OCI-LY7 (cell line): ENCODE data around the gene CHKA. TPM values are rescaled to one million over a fixed set of nuclear protein-coding genes. Genes with fewer than 3 reads are reported as not detected.

Experiments
- BruUV-seq: library from RNA; stranded (reverse); fragments of 400-500 nt; replicated peaks from 2 replicates; lab custom pipeline; 2021; lab: Mats Ljungman, UMichigan
- CTCF ChIA-PET: fragments of 300-600 bp; sonication (Branson Sonifier 250); formaldehyde crosslinking; loops from one replicate; lab custom pipeline; 2022; ENCODE audit warnings: antibody characterized with exemption; ENCODE audit not compliant: unreplicated experiment; lab: Charles Lee
- POLR2A ChIA-PET: fragments of 300-600 bp; sonication (Branson Sonifier 250); formaldehyde crosslinking; loops from one replicate; lab custom pipeline; 2022; ENCODE audit warnings: antibody characterized with exemption; lab: Charles Lee
- DNase-seq: peaks from one replicate; pipeline ENCODE4 v3.0.0-alpha.2; 2015; ENCODE audit warnings: low spot score
- H2AFZ ChIP-seq: fragments of 200-600 bp; sonication (generic), shearing (Covaris generic); 2 replicates; pipeline ENCODE4 v1.6.1; 2014; ENCODE audit warnings: mild to moderate bottlenecking, antibody characterized with exemption, low read length, moderate library complexity
- H3K27ac ChIP-seq: fragments of 200-600 bp; sonication (generic); 2 replicates; pipeline ENCODE4 v1.5.1; 2014; ENCODE audit warnings: mixed run types, low read depth, mild to moderate bottlenecking, moderate library complexity, low read length, inconsistent platforms; ENCODE audit not compliant: poor library complexity, severe bottlenecking
- H3K36me3 ChIP-seq: fragments of 200-600 bp; sonication (generic); 2 replicates; pipeline ENCODE4 v1.6.1; 2014; ENCODE audit warnings: mild to moderate bottlenecking, antibody characterized with exemption, low read length, moderate library complexity, mixed read lengths; ENCODE audit not compliant: insufficient read depth
- H3K4me1 ChIP-seq: fragments of 200-600 bp; sonication (generic); 2 replicates; pipeline ENCODE4 v1.5.1; 2014; ENCODE audit warnings: mild to moderate bottlenecking, low read length; ENCODE audit not compliant: insufficient read depth, poor library complexity, severe bottlenecking
- H3K4me2 ChIP-seq: fragments of 200-600 bp; sonication (generic); 2 replicates; pipeline ENCODE4 v1.6.1; 2014; ENCODE audit warnings: mild to moderate bottlenecking, low read length
- H3K4me3 ChIP-seq: fragments of 200-600 bp; sonication (generic); 2 replicates; pipeline ENCODE4 v1.5.1; 2014; ENCODE audit warnings: mild to moderate bottlenecking, low read depth, low read length; ENCODE audit not compliant: poor library complexity, severe bottlenecking
- H3K79me2 ChIP-seq: fragments of 200-600 bp; sonication (generic); 2 replicates; pipeline ENCODE4 v1.6.1; 2016; ENCODE audit warnings: low read depth, mild to moderate bottlenecking, low read length, moderate library complexity, mixed read lengths; ENCODE audit not compliant: insufficient read depth
- H3K9me2 ChIP-seq: fragments of 200-600 bp; sonication (generic); 2 replicates; pipeline ENCODE4 v1.6.1; 2016; ENCODE audit warnings: mild to moderate bottlenecking, low read length, mixed read lengths; ENCODE audit not compliant: insufficient read depth
- H3K9me3 ChIP-seq: fragments of 200-600 bp; sonication (generic); 2 replicates; pipeline ENCODE4 v1.6.1; 2014; ENCODE audit warnings: mild to moderate bottlenecking, mixed run types, low read length, mixed read lengths
- H4K20me1 ChIP-seq: fragments of 200-600 bp; sonication (generic); 2 replicates; pipeline ENCODE4 v1.6.1; 2014; ENCODE audit warnings: mild to moderate bottlenecking, antibody characterized with exemption, low read length, moderate library complexity, mixed read lengths; ENCODE audit not compliant: insufficient read depth
- CTCF ChIP-seq: fragments of 200-600 bp; sonication (generic); conservative IDR thresholded peaks from 2 replicates; pipeline ENCODE4 v1.5.1; 2014; ENCODE audit warnings: mild to moderate bottlenecking, antibody characterized with exemption, low read length, moderate library complexity, mixed read lengths
- EZH2phosphoT487 ChIP-seq: fragments of 200-600 bp; sonication (generic); IDR thresholded peaks from 2 replicates; pipeline ENCODE4 v1.6.1; 2018; ENCODE audit warnings: low read depth, borderline replicate concordance, mild to moderate bottlenecking, mixed run types, antibody characterized with exemption, low read length, moderate library complexity, mixed read lengths
- intact Hi-C: fragments of 100-400 bp; cut with micrococcal nuclease; formaldehyde crosslinking; loops from one replicate; pipeline ENCODE4 v1.10.0; 2022; ENCODE audit not compliant: unreplicated experiment
- total RNA-seq, 2 experiments: library from RNA; depleted of rRNA in 1 of 2; stranded (reverse); fragments of >200 nt in 1 of 2; shearing (Covaris generic) in 1 of 2; gene quantifications; 2 replicates each; pipeline ENCODE4 v1.2.3, GENCODE V29; 2014 to 2022

Gene CHKA
- total RNA-seq, 2 experiments from 2014 or later = 36.1 to 47.2 TPM

DNA sequence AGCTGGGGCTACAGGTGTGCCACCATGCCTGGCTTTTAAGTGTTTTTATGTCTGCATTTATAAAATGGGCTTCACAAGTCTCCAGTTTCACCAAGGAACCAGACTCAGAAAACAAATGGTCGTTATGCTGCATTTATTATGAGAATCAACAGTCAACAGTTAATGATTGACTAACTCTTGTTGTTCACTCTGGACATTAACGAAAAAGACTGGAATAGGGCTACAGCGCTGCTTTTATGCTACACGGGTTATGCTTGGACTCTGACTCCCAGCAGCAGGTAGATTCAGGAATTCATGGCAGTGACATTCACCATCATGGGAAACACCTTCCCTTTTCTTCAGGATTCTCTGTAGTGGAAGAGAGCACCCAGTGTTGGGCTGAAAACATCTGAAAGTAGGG lies 44.4 kb upstream of the CHKA start:
- Histone ChIP-seq H2AFZ (no peak overlapping the region), H3K27ac (no peak overlapping the region), H3K9me3 (no peaks in the 10 kb centered on the region), H3K79me2 (no peaks in the 10 kb centered on the region), H3K4me1 (peaks cover 3% of the 10 kb centered on the region), H4K20me1 (no peaks in the 10 kb centered on the region), H3K9me2 (no peaks in the 10 kb centered on the region), H3K4me2 (no peak overlapping the region), H3K4me3 (no peak overlapping the region), H3K36me3 (peaks cover 44% of the 10 kb centered on the region)
- intact Hi-C loops = no loop called here
- ChIA-PET CTCF (no interaction called here), POLR2A (no interaction called here)
- TF ChIP-seq CTCF (no peak), EZH2phosphoT487 (no peak)
- no peak for DNase-seq
- no TSS peak for BruUV-seq

- no peak for DNase-seq
- H3K9me2 ChIP-seq = no peaks in the 10 kb centered on the region
- H4K20me1 ChIP-seq = no peaks in the 10 kb centered on the region
- ChIA-PET CTCF (interaction anchor here (0.6 kb wide), 1 partner anchor 14 kb away, joined by 3 read pairs; no protein-coding TSS in a partner anchor), POLR2A (interaction anchor here (1.2 kb wide), 1 partner anchor 10 kb away, joined by 4 read pairs; no protein-coding TSS in a partner anchor)
- H3K36me3 ChIP-seq = peaks cover 33% of the 10 kb centered on the region
- TF ChIP-seq EZH2phosphoT487 (no peak), CTCF (no peak)
- no peak overlapping the region for H3K27ac ChIP-seq
- no peaks in the 10 kb centered on the region for H3K79me2 ChIP-seq
- H2AFZ ChIP-seq = no peak overlapping the region
- peaks cover 3% of the 10 kb centered on the region for H3K4me1 ChIP-seq
- intact Hi-C loops = no loop called here
- BruUV-seq = no TSS peak
- no peaks in the 10 kb centered on the region for H3K9me3 ChIP-seq
- no peak overlapping the region for H3K4me3 ChIP-seq
- H3K4me2 ChIP-seq = no peak overlapping the region
Observed at GRCh38 chr11:68164437-68164836, 43.2 kb upstream of the CHKA start.

GRCh38 chr11:68163691-68164090 lies 42.5 kb upstream of the CHKA start:
- DNase-seq = no peak
- BruUV-seq = no TSS peak
- POLR2A ChIA-PET = interaction anchor here (0.6 to 1.2 kb wide), 2 partner anchors 9 to 62 kb away, joined by 3 to 4 read pairs; no protein-coding TSS in a partner anchor
- no peaks in the 10 kb centered on the region for H3K9me3 ChIP-seq
- no peak for TF ChIP-seq CTCF
- no peak for TF ChIP-seq EZH2phosphoT487
- peaks cover 26% of the 10 kb centered on the region for H3K36me3 ChIP-seq
- no peak overlapping the region for H3K4me3 ChIP-seq
- intact Hi-C loops = no loop called here
- H3K79me2 ChIP-seq = no peaks in the 10 kb centered on the region
- CTCF ChIA-PET = interaction anchor here (0.6 kb wide), 1 partner anchor 14 kb away, joined by 3 read pairs; no protein-coding TSS in a partner anchor
- H4K20me1 ChIP-seq = no peaks in the 10 kb centered on the region
- peaks cover 3% of the 10 kb centered on the region for H3K4me1 ChIP-seq
- H3K4me2 ChIP-seq = no peak overlapping the region
- H2AFZ ChIP-seq = no peak overlapping the region
- H3K9me2 ChIP-seq = no peaks in the 10 kb centered on the region
- no peak overlapping the region for H3K27ac ChIP-seq
